Measurements from ENCODE around the gene PDE3A. TPM values are rescaled to one million over a fixed set of nuclear protein-coding genes. Genes with fewer than 3 reads are reported as not detected.

The PDE3A gene
- total RNA-seq, 2 donors from 2014 or later = 78.3 to 110 TPM

DNA sequence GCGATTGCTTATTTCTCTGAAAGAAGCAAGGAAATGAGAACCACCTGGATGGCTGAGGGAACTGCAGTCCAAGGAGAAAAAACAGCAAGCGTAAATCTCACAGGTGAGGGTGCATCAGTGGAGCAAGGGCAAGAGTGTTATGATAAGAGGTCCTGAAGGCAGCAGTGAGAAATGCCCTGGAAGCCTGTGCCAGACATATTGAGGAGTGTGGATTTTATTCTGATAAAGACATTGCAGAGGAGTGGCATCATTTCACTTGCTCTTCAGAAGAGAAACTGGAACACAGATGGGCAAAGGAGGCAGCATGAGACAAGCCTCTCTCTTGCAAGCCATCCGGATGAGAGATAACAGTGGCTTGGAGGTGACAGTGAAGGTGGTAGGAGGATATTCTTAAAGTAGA lies 78.5 kb downstream of the PDE3A start:
- TF ChIP-seq, protein P1, sequence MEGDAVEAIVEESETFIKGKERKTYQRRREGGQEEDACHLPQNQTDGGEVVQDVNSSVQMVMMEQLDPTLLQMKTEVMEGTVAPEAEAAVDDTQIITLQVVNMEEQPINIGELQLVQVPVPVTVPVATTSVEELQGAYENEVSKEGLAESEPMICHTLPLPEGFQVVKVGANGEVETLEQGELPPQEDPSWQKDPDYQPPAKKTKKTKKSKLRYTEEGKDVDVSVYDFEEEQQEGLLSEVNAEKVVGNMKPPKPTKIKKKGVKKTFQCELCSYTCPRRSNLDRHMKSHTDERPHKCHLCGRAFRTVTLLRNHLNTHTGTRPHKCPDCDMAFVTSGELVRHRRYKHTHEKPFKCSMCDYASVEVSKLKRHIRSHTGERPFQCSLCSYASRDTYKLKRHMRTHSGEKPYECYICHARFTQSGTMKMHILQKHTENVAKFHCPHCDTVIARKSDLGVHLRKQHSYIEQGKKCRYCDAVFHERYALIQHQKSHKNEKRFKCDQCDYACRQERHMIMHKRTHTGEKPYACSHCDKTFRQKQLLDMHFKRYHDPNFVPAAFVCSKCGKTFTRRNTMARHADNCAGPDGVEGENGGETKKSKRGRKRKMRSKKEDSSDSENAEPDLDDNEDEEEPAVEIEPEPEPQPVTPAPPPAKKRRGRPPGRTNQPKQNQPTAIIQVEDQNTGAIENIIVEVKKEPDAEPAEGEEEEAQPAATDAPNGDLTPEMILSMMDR (IDR thresholded peaks at IDR 0.05) = no peak
- Histone ChIP-seq H3K4me1 (ENCODE audit: control insufficient read depth in 1 of 2, low read depth in 2 of 2) (peaks cover 18 to 77% of the 10 kb centered on the region in 2 donors), H3K27ac (peak overlapping the region in 1 of 2 donors; percentile 51), H3K36me3 (no peaks in the 10 kb centered on the region), H3K9me3 (no peaks in the 10 kb centered on the region), H3K4me3 (no peak overlapping the region), H3K27me3 (replicated peaks; ENCODE audit: insufficient read depth) (no peaks in the 10 kb centered on the region)
- DNase-seq (ENCODE audit: low spot score) (no peak), ATAC-seq (ENCODE audit: insufficient number of reproducible peaks, low FRiP score, low read depth) (no peak)

DNA sequence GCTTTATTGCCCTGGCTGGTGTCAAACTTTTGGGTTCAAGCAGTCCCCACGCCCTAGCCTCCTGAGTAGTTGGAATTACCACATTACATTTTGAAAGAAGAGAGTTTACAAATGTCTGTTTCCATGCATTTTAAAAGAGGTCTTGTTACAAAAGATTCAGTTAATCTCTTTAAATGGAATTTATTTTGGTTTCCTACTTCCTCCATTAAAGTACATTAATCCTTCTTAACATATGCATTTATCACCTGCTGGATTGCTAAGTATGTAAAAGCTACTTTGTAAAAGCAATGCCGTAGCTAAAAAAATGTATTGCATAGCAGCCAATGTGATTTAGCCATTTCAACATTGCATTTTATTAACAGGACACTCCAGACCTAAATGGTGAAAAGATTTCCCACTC lies 80.4 kb downstream of the PDE3A start:
- Histone ChIP-seq H3K36me3 (no peaks in the 10 kb centered on the region), H3K27ac (peak overlapping the region in 1 of 2 donors; percentile 2)

DNA sequence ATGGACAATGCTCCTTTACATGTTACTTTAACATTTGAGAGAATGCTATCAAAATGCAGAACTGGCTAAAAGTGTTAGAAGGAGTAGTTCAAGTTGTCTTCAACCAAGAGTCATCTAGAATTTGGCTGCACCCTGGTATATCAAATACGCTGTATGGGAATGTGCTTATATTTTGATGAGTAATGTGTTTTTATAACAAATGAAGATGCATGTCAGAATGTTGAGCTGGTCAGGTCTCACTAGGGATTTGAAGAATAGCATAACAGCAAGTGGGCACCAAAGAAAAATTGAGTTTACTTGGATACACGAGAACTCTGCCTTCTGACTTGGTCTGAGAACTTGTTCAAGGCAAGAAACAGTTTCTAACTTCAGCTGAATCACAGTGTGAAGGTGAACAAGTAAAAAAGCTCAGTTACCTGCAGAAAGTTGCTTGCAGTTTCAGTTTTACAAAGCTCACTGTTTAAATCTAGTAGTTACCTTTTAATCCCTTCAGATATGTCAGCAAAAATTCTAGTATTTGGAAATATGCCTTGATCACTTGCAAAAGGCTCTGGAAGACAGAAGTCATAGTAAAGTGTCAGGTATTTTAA lies 82.3 kb downstream of the PDE3A start:
- no peaks in the 10 kb centered on the region for H3K36me3 ChIP-seq
- no peak overlapping the region for H3K27ac ChIP-seq
- H3K4me3 ChIP-seq = no peak overlapping the region
- H3K4me1 ChIP-seq (ENCODE audit: control insufficient read depth in 1 of 2, low read depth in 2 of 2) = peaks cover 10 to 61% of the 10 kb centered on the region in 2 donors
- ATAC-seq (ENCODE audit: insufficient number of reproducible peaks, low FRiP score, low read depth) (no peak), DNase-seq (ENCODE audit: low spot score) (no peak)
- H3K27me3 ChIP-seq (replicated peaks; ENCODE audit: insufficient read depth) = no peaks in the 10 kb centered on the region
- H3K9me3 ChIP-seq = no peaks in the 10 kb centered on the region
- TF ChIP-seq, protein P1 (IDR thresholded peaks at IDR 0.05) = no peak

More for the DNA sequence above, 80.4 kb downstream of the PDE3A start:
- ATAC-seq (ENCODE audit: insufficient number of reproducible peaks, low FRiP score, low read depth) (no peak), DNase-seq (ENCODE audit: low spot score) (no peak)
- TF ChIP-seq, protein P1 (IDR thresholded peaks at IDR 0.05) = no peak
- Histone ChIP-seq H3K4me3 (no peak overlapping the region), H3K9me3 (no peaks in the 10 kb centered on the region), H3K27me3 (replicated peaks; ENCODE audit: insufficient read depth) (no peaks in the 10 kb centered on the region), H3K4me1 (ENCODE audit: control insufficient read depth in 1 of 2, low read depth in 2 of 2) (peaks cover 18 to 68% of the 10 kb centered on the region in 2 donors)

DNA sequence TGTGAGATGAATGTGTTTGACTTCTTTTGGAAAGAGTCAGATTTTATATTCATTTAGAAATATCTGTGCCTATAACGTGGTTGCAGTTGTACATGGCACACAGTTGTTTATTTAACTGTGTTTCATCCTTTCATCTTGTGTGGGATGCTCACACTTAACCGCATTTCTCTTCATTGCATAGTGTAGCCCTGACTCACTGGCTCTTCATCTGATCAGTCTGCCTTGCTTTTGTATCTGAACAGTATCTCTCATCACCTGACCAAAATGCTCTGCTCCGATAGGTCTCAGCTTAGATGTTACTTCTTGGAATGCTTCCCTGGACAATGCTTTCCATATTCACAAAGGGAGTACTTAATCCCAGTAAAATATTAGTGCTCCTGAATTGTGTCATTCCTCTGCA lies 83.4 kb downstream of the PDE3A start:
- ATAC-seq (ENCODE audit: insufficient number of reproducible peaks, low FRiP score, low read depth) = no peak
- TF ChIP-seq, protein P1 (IDR thresholded peaks at IDR 0.05) = no peak
- no peaks in the 10 kb centered on the region for H3K9me3 ChIP-seq
- DNase-seq (ENCODE audit: low spot score) = no peak
- no peak overlapping the region for H3K4me3 ChIP-seq
- H3K27ac ChIP-seq = no peak overlapping the region
- H3K36me3 ChIP-seq = no peaks in the 10 kb centered on the region
- H3K4me1 ChIP-seq (ENCODE audit: control insufficient read depth in 1 of 2, low read depth in 2 of 2) = peaks cover 11 to 57% of the 10 kb centered on the region in 2 donors
- no peaks in the 10 kb centered on the region for H3K27me3 ChIP-seq (replicated peaks; ENCODE audit: insufficient read depth)

DNA sequence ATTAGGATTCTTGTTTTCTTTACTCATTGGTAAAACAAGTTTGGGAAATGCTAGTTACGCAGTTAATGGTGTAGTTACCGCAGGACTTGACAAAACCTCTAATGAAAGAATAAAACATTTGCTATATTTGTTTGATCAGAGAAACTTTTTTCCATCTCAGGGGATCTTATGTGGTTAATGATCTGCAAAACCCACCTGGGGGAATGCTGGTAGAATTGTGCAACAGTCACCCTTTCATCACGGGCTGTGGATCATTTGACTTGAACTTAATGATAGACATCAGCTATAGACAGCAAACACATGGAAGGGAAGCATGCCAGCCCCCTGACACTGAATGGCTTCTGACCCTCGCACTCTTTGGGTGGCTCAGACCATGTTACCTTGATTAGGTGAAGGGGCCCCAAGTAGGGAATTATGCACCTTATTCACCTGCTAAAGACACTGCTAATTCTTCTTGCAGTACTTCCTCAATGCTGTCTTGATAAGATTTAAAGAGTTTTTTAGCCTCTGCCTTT lies 84.2 kb downstream of the PDE3A start:
- Histone ChIP-seq H3K4me3 (no peak overlapping the region), H3K4me1 (ENCODE audit: control insufficient read depth in 1 of 2, low read depth in 2 of 2) (peaks cover 11 to 50% of the 10 kb centered on the region in 2 donors), H3K36me3 (no peaks in the 10 kb centered on the region), H3K9me3 (no peaks in the 10 kb centered on the region), H3K27me3 (replicated peaks; ENCODE audit: insufficient read depth) (no peaks in the 10 kb centered on the region), H3K27ac (no peak overlapping the region)
- DNase-seq (ENCODE audit: low spot score) (no peak), ATAC-seq (ENCODE audit: insufficient number of reproducible peaks, low FRiP score, low read depth) (no peak)
- TF ChIP-seq, protein P1 (IDR thresholded peaks at IDR 0.05) = no peak

Measured in thoracic aorta (tissue), 2 donors.